Measurements from ENCODE around the gene DNAJC1. TPM values are rescaled to one million over a fixed set of nuclear protein-coding genes. Genes with fewer than 3 reads are reported as not detected.
A peak's percentile ranks its signal among the peaks of the same experiment; 100 is the strongest.

Gene DNAJC1
- total and polyA plus RNA-seq, 2 of the 4 experiments (the other 2 are of a cell fraction), result 12.7 to 13.3 TPM

DNA sequence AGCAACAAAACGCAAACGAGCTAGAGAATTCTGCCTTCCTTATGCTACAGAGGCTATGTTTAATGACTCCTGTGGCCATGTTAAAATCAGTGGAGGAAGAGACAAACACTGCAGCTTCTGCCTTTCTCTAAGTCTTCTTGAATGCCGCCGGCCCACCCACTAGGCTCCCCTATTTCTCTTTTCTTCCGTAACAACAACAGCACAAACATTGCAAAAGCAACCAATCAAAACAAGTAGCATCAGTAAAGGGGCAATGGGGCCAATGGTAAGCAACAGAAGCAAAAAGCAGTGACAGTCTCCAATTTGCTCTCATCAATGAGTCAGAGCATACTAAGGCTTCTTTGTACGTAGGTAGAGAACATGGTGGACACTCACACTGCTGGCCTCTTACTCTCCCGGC is 26.8 kb downstream of the DNAJC1 start:
- Histone ChIP-seq H3K4ac (ENCODE audit: low read depth, low read length) (no peak overlapping the region), H4K8ac (ENCODE audit: low read depth in 2 of 2, low read length in 2 of 2) (no peak overlapping the region), H3K23ac (ENCODE audit: low read depth, low read length) (0 out of 2 replicates have a peak overlapping the region, but pooled peaks have one; percentile 17), H2BK120ac (ENCODE audit: low read depth, low read length) (no peak overlapping the region), H3K4me2 (ENCODE audit: low read depth, low read length) (no peak overlapping the region), H3K4me1 (ENCODE audit: control insufficient read depth, insufficient read depth, low read length) (peaks cover 2% of the 10 kb centered on the region; the same call in 1 of the 2 replicates), H2BK15ac (ENCODE audit: low read depth, low read length) (no peak overlapping the region), H2BK5ac (ENCODE audit: low read depth, low read length, poor library complexity, severe bottlenecking) (no peak overlapping the region), H3K56ac (ENCODE audit: extremely low read depth, insufficient read depth, low read length) (no peak overlapping the region), H3K36me3 (ENCODE audit: control insufficient read depth, insufficient read depth, low read length) (no peaks in the 10 kb centered on the region), H2AK9ac (replicated peaks; ENCODE audit: low read depth, low read length, poor library complexity) (no peak overlapping the region), H4K5ac (ENCODE audit: low read depth, low read length) (no peak overlapping the region), H4K20me1 (ENCODE audit: insufficient read depth, low read length) (peaks cover 4% of the 10 kb centered on the region; the same call in 1 of the 2 replicates), H3K27me3 (ENCODE audit: control insufficient read depth, insufficient read depth, low read length) (no peaks in the 10 kb centered on the region), H2AK5ac (ENCODE audit: low read depth, low read length) (no peak overlapping the region), H2AFZ (replicated peaks; ENCODE audit: low read length, poor library complexity) (no peak overlapping the region), H3K14ac (replicated peaks; ENCODE audit: low read depth, low read length) (0 out of 2 replicates have a peak overlapping the region, but pooled peaks have one; percentile 50), H2BK20ac (ENCODE audit: low read depth, low read length) (no peak overlapping the region), H4K91ac (ENCODE audit: insufficient read depth, low read depth, low read length) (no peak overlapping the region), H3K79me1 (ENCODE audit: low read depth in 1 of 2, low read length in 2 of 2) (peaks cover 12 to 24% of the 10 kb centered on the region in 2 experiments), H3K18ac (ENCODE audit: low read depth, low read length) (no peak overlapping the region), H3K4me3 (ENCODE audit: insufficient read depth, low read depth, low read length) (no peak overlapping the region), H3K9me3 (ENCODE audit: control insufficient read depth, insufficient read depth, low read length) (no peaks in the 10 kb centered on the region), H3K9me1 (ENCODE audit: insufficient read depth, low read length) (no peaks in the 10 kb centered on the region), H3K27ac (ENCODE audit: insufficient read depth, low read length) (no peak overlapping the region), H3K9ac (ENCODE audit: low read depth, low read length) (no peak overlapping the region)
- TF ChIP-seq SMC3 (IDR thresholded peaks at IDR 0.05; ENCODE audit: low read depth, low read length) (no peak), BHLHE40 (IDR thresholded peaks at IDR 0.05; ENCODE audit: low read depth, low read length) (no peak), CEBPB (IDR thresholded peaks at IDR 0.05; ENCODE audit: low read depth, low read length) (no peak), RFX5 (IDR thresholded peaks at IDR 0.05; ENCODE audit: low read depth, low read length) (no peak), FOS (IDR thresholded peaks at IDR 0.05; ENCODE audit: low read depth, low read length) (no peak), MAZ (IDR thresholded peaks at IDR 0.05; ENCODE audit: borderline replicate concordance, low read depth, low read length) (no peak), RAD21 (IDR thresholded peaks at IDR 0.05; ENCODE audit: low read length) (no peak), NFE2L2 (IDR thresholded peaks at IDR 0.05; ENCODE audit: low read depth, low read length) (no peak), POLR2A (IDR thresholded peaks at IDR 0.05; ENCODE audit: low read depth, low read length) (no peak), RCOR1 (IDR thresholded peaks at IDR 0.05; ENCODE audit: insufficient replicate concordance, low read length) (no peak), CHD1 (IDR thresholded peaks at IDR 0.05; ENCODE audit: low read depth, low read length) (no peak), MAFK (IDR thresholded peaks at IDR 0.05; ENCODE audit: low read depth, low read length) (no peak), ELK1 (IDR thresholded peaks at IDR 0.05; ENCODE audit: borderline replicate concordance, low read depth, low read length) (no peak), MXI1 (IDR thresholded peaks at IDR 0.05; ENCODE audit: borderline replicate concordance, low read depth, low read length) (no peak)
- TF ChIP-seq, protein P1, sequence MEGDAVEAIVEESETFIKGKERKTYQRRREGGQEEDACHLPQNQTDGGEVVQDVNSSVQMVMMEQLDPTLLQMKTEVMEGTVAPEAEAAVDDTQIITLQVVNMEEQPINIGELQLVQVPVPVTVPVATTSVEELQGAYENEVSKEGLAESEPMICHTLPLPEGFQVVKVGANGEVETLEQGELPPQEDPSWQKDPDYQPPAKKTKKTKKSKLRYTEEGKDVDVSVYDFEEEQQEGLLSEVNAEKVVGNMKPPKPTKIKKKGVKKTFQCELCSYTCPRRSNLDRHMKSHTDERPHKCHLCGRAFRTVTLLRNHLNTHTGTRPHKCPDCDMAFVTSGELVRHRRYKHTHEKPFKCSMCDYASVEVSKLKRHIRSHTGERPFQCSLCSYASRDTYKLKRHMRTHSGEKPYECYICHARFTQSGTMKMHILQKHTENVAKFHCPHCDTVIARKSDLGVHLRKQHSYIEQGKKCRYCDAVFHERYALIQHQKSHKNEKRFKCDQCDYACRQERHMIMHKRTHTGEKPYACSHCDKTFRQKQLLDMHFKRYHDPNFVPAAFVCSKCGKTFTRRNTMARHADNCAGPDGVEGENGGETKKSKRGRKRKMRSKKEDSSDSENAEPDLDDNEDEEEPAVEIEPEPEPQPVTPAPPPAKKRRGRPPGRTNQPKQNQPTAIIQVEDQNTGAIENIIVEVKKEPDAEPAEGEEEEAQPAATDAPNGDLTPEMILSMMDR (conservative IDR thresholded peaks at IDR 0.05; ENCODE audit: low read depth, low read length), result no peak
- TF ChIP-seq, protein P2, sequence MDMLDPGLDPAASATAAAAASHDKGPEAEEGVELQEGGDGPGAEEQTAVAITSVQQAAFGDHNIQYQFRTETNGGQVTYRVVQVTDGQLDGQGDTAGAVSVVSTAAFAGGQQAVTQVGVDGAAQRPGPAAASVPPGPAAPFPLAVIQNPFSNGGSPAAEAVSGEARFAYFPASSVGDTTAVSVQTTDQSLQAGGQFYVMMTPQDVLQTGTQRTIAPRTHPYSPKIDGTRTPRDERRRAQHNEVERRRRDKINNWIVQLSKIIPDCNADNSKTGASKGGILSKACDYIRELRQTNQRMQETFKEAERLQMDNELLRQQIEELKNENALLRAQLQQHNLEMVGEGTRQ (IDR thresholded peaks at IDR 0.05; ENCODE audit: low read depth, low read length), result no peak
- no peak for ATAC-seq (ENCODE audit: low read depth)
- dilution Hi-C loops (cut with HindIII; ENCODE audit: low sequenced_read_pairs, unreplicated experiment), result no loop called here
- in situ Hi-C loops (cut with MboI; ENCODE audit: low sequenced_read_pairs), result no loop called here
- intact Hi-C loops (cut with micrococcal nuclease), result loop anchor here (10.0 kb wide), 1 partner anchor 1122 kb away; no protein-coding TSS in a partner anchor
- peak; percentile 13 for DNase-seq
- ChIA-PET POLR2A (ENCODE audit: unreplicated experiment) (no interaction called here), CTCF (no interaction called here)
- 100% methylated on average over 2 of the region's 7 CpGs; no CpG with 5 or more reads in 1 of the 2 experiments for WGBS, 2 experiments (ENCODE audit: extremely low coverage in 2 of 2, insufficient read length in 1 of 2)
- no TSS peak for BruUV-seq (replicated peaks)

Measured in IMR-90 (cell line).